ENCODE results near the gene GNA14.
"Not testable (repeated sequence)": the region's sequence is repeated elsewhere in the genome, so short reads cannot be mapped to it uniquely, and the experiment has no call there.

GNA14 gene

GRCh38 chr9:77440057-77440456 lies 208.1 kb downstream of the GNA14 start:
- DNase-seq = no peak

GRCh38 chr9:77438653-77439052 lies 209.5 kb downstream of the GNA14 start:
- peak; percentile 72 for DNase-seq

- DNase-seq = no peak
Observed at GRCh38 chr9:77435688-77436087, 212.4 kb downstream of the GNA14 start.

GRCh38 chr9:77435277-77435676 lies 212.8 kb downstream of the GNA14 start:
- DNase-seq = no peak

GRCh38 chr9:77433675-77434445 lies 214.3 kb downstream of the GNA14 start:
- DNase-seq = peak; percentile 86

GRCh38 chr9:77432053-77432452 lies 216.1 kb downstream of the GNA14 start:
- no peak for DNase-seq

- no peak for DNase-seq
Observed at GRCh38 chr9:77429928-77430327, 218.2 kb downstream of the GNA14 start.

- no peak for DNase-seq
Observed at GRCh38 chr9:77427256-77427927, 220.7 kb downstream of the GNA14 start.

- DNase-seq = no peak
Observed at GRCh38 chr9:77426712-77427111, 221.4 kb downstream of the GNA14 start.

GRCh38 chr9:77424993-77425392 lies 223.1 kb downstream of the GNA14 start:
- no peak for DNase-seq

GRCh38 chr9:77423841-77424240 lies 224.3 kb downstream of the GNA14 start:
- no peak for DNase-seq

GRCh38 chr9:77422969-77423368 lies 225.2 kb downstream of the GNA14 start:
- no peak for DNase-seq

- no peak for DNase-seq
Observed at GRCh38 chr9:77421506-77422265, 226.4 kb downstream of the GNA14 start.

GRCh38 chr9:77420641-77421040 lies 227.5 kb downstream of the GNA14 start:
- DNase-seq = no peak

GRCh38 chr9:77418226-77418625 lies 229.9 kb downstream of the GNA14 start:
- no peak for DNase-seq

GRCh38 chr9:77417566-77417965 lies 230.6 kb downstream of the GNA14 start:
- peak; percentile 20 for DNase-seq

GRCh38 chr9:77408521-77408920 lies 239.6 kb downstream of the GNA14 start:
- not testable (repeated sequence) for DNase-seq

- no peak for DNase-seq
Observed at GRCh38 chr9:77403239-77403638, 244.9 kb downstream of the GNA14 start.

GRCh38 chr9:77402286-77402685 lies 245.8 kb downstream of the GNA14 start:
- no peak for DNase-seq

GRCh38 chr9:77399964-77400363 lies 248.2 kb downstream of the GNA14 start:
- DNase-seq = no peak

GRCh38 chr9:77398581-77398980 lies 249.5 kb downstream of the GNA14 start:
- not testable (repeated sequence) for DNase-seq

GRCh38 chr9:77392328-77392727 lies 255.8 kb downstream of the GNA14 start:
- no peak for DNase-seq

- no peak for DNase-seq
Observed at GRCh38 chr9:77391834-77392233, 256.3 kb downstream of the GNA14 start.

- no peak for DNase-seq
Observed at GRCh38 chr9:77386187-77386586, 261.9 kb downstream of the GNA14 start.

Data from hematopoietic multipotent progenitor cell treated with erythropoietin and hydrocortisone succinate and interleukin-3 and kit ligand, for 4 days (in vitro differentiated cells).